Stimulated activated CD4-positive, alpha-beta T cell treated with anti-CD3 and anti-CD28 coated beads, Interleukin-4, amount 100 ng/mL, for 48 hours (primary cell): ENCODE data around the gene FNBP1.
A peak's percentile ranks its signal among the peaks of the same experiment; 100 is the strongest.
"Not testable (repeated sequence)": the region's sequence is repeated elsewhere in the genome, so short reads cannot be mapped to it uniquely, and the experiment has no call there.

Experiments used
- DNase-seq, 2 donors: peaks; one replicate each; pipeline ENCODE4 v3.0.0-alpha.2; 2020; ENCODE audit warnings: low read depth in 2 of 2

Gene FNBP1

GRCh38 chr9:129953736-129954135 lies 89.3 kb downstream of the FNBP1 start:
- DNase-seq, result no peak

DNA sequence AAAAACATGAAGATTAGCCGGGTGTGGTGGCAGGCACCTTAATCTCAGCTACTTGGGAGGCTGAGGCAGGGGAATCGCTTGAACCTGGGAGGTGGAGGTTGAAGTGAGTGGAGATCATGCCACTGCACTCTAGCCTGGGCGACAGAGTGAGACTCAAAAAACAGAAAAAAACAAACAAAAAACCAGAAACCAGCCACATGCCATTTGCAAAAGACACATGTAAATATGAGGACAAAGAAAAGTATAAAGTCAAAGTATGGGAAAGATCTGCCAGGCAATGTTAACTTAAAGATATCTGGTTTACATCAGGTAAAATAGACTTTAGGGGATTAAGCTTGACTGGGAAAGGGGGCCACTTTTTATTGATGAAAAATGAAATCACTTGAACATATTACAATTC lies 90.7 kb downstream of the FNBP1 start:
- DNase-seq, result no peak

GRCh38 chr9:129949821-129950220 lies 93.2 kb downstream of the FNBP1 start:
- DNase-seq, result no peak

DNA sequence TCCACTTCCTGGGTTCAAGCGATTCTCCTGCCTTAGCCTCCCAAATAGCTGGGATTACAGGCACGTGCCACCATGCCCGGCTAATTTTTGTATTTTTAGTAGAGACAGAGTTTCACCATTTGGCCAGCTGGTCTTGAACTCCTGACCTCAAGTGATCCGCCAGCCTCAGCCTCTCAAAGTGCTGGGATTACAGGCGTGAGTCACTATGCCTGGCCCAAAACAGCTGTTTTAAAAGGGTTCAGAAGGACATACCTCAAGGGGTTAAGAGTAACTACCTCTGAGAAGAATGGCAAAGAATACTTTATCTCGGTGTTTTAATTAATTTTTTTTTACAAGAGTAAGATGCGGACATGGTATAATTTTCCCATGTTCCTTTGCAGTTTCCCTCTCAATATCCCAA lies 94.4 kb downstream of the FNBP1 start:
- not testable (repeated sequence) for DNase-seq

DNA sequence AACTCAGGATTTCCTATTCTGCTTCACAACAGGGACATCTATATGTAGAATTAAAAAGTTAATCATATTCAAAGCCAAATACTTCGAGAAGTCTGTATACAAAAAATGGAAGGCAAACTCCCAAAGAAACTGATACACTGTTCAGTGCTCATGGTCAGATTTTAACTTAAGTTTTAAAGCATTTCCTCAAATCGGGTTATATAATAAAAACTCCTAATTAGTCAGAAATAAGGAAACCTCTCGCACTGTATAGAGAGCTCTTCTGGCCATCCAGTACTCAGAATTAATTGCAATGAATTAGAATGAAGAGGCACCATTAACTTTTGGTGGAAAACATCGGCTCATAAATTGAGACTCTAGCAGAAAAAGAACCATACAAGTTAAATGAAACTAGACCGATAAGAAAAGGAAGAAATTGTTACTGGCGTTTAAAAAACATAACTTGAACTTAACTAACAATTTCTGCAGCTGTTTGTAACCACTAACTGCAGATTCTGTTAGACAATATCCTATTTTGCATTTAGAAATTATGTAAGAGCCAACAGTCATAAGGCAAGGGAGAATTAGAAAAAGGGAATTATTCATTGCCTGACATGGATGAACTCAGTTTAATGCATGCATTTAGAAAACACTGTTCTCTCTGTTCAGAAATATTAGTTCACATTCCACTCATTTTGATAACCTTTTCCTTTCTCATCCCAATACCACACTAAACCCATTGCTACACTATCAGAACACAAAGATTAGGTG lies 96.6 kb downstream of the FNBP1 start:
- DNase-seq, result no peak

DNA sequence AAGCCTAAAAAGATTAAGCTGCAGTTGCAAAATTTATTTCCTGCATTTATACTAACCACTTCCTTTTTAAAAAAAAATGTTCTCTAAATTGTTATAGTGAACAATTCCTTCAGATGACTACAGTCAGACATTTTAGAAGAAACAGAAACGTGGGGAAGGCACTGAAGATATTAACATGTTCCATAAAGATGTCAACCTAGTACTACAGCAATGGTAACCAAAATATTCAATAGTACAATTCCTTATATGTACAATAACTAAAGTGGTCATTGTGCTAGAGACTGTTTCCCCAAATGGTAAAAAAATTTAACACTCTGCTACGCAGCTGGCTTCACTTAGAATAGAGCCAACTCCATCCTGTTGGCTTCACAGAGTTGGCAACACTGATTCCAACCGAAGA lies 97.7 kb downstream of the FNBP1 start:
- no peak for DNase-seq

GRCh38 chr9:129944506-129945116 lies 98.4 kb downstream of the FNBP1 start:
- peak in 1 of 2 donors; percentile 32 for DNase-seq

- no peak for DNase-seq
Measured at GRCh38 chr9:129939431-129939830, 103.6 kb downstream of the FNBP1 start.

GRCh38 chr9:129938291-129938979 lies 104.6 kb downstream of the FNBP1 start:
- DNase-seq, result no peak

GRCh38 chr9:129937879-129938278 lies 105.1 kb downstream of the FNBP1 start:
- DNase-seq, result not testable (repeated sequence)

DNA sequence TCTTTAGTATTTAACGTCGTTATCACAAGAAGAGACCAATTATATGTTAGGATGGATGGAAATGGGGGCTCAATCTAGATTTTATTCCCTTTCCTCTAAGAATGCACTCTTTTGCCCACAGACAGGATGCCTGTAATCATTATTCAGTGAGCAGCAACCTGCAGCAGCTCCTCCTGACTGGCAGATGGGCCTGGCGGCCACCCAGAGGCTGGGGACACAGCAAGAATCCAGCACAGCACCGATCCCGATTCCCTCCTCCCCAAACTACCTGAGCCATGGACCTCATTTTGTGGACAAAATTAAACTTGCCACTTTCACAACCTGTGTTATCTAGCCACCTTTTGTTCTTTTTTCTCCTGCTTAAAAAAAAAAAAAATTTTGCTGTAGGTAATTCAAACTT lies 106.8 kb downstream of the FNBP1 start:
- DNase-seq, result no peak

DNA sequence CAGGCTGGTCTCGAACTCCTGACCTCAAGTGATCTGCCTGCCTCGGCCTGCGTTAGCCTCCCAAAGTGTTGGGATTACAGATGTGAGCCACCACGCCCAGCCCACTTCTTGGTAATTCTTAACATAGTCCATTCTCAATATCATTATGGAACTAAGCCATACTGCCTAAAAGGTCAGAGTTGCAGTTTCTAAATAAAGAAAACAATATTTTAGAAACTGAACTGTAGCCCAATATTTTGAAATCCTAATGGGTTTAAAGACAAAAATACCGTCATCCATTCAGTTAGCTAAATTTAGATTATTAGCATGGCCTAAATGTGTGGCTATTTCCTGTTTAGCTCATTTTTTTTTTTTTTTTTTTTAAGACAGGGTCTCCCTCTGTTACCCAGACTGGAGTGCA lies 108.2 kb downstream of the FNBP1 start:
- DNase-seq, result no peak

DNA sequence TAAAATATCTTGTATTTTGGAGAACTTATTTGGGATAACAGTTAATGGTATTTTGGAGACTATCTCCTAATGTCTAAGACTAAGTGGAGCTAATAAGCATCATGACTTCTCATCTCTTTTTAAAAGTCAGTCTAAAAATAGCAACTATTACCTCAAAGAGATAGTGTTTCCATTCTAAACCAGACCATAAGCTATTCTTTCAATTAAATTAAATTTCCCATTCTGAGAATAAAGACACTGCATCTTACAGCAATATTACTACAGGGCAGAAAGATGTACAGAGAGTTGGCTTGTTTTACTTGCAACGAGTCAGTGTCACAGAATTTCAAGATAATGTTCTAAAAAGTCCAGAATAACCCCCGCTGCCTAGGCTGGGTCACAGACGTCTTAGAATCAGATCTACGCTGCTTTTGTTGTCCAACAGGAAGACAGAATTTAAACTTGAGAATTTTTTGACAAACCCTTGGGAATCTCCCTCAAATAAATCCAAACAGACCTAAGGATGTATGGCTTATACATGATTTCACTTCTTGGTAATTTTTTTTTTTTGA lies 108.9 kb downstream of the FNBP1 start:
- no peak for DNase-seq

DNA sequence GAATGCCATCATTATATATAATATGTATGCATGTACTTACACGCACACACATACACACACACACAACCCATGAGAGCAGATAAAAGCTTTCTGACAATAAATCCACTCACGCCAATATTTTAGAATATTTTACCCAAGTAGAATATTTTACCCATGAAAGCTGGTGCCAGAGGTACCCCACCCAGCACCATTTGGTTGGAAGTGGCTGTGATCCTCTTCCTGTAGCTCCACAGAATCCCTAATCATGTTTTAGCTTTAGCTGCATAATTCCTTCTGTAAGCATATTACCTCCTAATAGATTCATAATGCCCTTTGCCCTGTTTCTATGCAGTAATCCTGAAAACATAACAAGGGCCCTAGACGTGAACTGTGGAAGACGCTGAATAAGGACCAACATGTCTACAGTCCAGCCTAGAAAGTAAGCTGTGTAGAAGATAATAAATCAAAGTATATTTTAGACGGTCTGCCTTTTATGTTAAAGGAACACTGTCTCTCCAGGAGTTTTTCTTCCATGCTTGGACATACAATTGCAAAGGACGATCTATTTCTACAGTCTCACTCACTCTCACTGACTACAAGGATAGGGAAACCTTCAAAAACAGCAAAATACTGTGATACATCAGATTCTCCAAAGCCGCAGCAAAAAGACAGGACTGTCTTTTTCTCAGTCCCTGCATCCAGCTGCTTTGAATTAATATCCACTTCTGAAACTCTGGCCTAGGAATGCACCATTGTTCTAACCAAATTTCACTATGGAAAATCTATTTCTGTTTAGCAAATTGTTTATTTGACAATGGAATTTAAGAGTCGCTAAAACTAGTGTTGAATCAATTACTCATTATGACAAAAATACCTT lies 109.6 kb downstream of the FNBP1 start:
- no peak for DNase-seq

DNA sequence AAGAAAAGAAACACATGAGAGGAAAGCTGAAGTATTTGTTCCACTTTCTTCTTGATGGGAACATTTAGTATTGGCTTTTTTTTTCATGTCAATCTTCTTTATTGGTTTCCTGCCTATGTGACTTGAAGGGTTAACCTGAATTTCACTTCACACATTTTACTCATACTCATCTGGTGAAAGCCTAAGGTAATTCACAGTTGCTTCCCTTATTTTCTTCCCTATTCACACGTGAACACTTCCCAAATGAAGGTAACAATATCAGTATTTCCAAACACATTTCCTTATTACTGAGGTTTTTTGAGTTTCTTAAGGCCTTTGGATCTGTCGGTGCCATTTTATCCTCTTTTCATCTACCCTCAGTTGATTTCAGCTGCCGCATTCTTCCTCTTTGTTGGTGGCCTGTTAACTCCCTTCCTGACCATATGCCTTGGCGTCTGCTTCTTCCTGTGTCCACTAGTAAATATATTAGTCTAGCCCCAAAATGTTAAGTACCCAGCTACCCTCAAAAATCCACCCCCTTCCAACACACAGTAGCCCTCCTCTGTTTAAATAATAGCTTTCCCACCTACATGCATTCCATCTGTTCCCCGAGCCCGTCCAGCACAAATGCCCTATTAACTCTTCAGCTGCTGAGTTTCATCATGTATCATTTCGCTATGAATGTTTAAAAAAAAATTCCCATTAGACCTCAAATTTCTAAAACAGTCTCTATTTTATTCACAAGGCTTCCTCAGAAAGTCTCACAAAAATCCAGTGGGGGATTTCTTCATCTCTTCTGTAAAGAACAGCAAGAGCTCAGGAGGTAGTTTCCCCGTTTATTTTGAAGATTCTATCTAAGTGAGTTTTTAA lies 110.5 kb downstream of the FNBP1 start:
- DNase-seq, result no peak

- no peak for DNase-seq
Measured at GRCh38 chr9:129930743-129931142, 112.2 kb downstream of the FNBP1 start.

DNA sequence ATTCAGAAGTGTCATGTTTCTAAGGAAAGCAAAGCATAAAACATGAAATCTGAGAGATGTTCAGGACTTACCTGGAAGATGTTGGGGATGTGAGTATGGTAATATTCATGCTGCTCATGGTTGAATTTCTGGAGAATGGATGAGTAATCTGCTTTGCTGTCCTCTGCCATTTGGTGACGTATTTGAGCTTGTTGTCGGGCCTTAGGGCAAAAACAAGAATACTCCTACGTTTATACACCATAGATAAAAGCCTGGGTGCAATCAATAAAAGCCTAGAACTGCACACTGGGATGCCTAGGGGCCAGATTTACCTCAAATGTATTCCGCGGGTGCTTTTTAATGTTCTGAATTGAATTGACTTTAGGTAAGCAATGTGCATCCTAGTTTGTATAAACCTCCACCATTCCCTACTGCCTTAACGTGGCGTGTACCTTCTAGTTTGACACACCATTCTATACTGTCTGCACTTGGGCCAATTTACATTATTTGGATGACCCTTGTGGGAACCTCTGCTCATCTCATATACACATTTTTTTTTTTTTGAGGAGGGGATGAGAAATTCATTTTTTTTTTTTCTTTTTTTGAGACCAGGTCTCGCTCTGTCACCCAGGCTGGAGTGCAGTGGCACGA lies 113.4 kb downstream of the FNBP1 start:
- no peak for DNase-seq

GRCh38 chr9:129923589-129923988 lies 119.4 kb downstream of the FNBP1 start:
- DNase-seq, result no peak

DNA sequence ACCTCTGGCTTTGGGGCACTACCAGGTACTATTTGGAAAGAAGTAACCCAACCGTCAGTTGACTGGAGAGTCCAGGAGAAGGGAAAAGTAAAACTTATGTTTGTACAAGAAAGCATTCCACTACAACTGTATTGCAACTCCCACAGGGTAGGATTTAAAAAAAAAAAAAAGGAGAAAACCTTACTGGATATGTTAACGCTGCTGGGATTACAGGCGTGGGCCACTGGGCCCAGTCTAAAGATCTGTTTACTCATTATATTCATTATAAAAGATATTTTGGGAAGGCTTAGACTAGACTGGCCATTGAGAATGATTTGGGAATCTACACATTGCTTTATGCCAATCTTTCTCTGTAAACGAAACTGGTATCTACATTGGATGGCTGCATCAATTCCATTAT lies 121.1 kb downstream of the FNBP1 start:
- no peak for DNase-seq

GRCh38 chr9:129919841-129920240 lies 123.1 kb downstream of the FNBP1 start:
- DNase-seq, result no peak
